Stimulated activated CD4-positive, alpha-beta T cell treated with anti-CD3 and anti-CD28 coated beads, Interleukin-15, amount 100 ng/mL, for 48 hours (primary cell): Measurements from ENCODE around the gene ADA.

Source experiments
- DNase-seq, 2 donors: peaks; one replicate each; pipeline ENCODE4 v3.0.0-alpha.2; 2020; ENCODE audit warnings: low read depth in 2 of 2

Gene ADA

GRCh38 chr20:44624152-44624551 lies 27.3 kb downstream of the ADA start:
- no peak for DNase-seq

DNA sequence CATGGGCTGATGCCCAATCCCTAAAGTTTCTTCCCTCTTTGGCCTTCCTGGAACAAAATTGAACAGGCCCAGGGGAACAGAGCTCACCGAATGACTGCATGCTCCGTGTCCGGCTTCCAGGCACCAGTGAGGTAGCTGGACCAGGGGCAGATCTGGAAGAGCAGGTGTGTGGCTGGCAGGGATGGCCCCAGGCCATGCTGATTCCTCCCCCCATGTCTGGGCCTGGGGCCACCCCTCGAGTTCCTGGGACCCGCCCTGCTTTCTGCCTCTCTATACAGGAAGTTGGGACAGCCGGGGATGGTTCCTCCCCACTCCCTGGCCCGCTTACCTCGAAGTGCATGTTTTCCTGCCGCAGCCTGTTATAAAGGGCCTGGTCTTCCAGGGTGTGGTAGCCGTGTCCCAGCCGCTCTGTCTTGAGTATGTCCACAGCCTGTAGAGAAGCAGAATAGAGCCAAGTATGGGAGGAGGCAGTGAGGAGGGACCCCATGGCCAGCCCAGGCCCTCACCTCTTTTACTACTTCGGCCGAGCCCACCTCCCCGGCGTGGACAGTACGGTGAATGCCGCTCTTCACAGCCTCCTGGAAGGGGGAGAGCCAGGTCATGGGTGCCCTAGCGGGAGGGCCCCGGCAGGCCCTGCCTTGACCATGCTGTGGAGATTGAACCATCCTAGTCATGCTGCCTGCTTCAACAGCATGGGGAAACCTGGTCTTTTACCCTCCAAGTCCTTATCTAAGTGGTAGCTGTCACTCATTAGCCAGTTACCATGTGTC lies 28.8 kb downstream of the ADA start:
- DNase-seq: no peak

GRCh38 chr20:44621939-44622338 lies 29.6 kb downstream of the ADA start:
- no peak for DNase-seq

DNA sequence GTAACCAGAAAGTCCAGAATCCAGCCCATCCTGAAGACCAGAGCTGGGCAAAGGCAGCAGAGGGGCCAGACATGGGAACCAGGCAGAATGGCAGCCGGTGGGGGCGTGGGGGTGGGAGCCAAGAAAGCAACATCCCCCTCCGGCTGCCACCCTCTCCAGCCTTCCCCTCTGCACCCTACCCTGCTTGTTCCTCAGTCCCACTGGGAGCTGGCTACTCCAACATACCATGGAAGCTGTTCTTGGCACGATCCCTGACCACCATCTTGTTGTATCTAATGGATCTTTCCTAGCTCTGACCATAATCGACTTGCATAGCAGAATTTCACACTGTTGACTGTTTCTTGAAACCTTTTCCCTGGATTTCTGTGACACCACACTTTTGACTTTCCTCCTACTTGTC lies 30.2 kb downstream of the ADA start:
- DNase-seq: no peak

GRCh38 chr20:44620030-44620429 lies 31.5 kb downstream of the ADA start:
- DNase-seq: no peak

DNA sequence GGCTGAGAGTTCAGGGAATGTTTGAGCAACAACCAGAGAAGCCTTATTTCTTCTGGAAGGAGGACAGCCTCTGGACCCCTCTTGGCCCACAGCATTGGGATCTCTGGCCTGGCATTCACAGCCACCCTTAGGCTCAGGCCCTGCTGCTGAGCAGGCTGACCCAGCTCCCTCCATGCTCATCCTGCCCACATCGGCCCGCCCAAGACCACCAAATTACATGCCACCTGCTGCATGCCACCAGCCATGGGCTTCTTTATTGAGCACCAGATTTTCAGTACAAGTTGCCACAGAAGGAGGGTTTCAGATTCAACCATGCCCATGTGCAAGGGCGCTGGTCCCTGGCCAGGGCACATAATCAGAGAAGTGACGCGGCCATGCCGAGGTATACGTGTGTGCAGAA lies 32.2 kb downstream of the ADA start:
- no peak for DNase-seq

DNA sequence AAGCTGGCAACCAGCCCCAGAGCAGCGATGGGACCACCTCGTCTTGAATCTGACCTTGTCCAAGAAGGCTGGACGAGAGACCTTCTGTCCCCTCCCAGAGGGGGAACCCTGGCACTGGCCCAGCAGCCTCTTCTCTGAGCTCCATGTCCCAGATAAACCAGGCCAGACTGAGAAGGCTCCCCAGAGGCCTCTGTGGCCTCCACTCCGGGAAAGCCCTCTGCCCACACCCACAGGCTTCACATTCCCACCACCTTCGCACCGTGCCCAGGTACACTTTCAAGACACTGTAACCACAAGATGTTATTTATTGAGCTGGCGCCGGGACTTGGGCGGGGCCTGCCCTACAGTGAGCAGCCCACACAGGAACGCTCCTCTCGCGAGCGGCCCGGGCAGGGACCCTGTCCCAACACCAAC lies 33.2 kb downstream of the ADA start:
- no peak for DNase-seq

GRCh38 chr20:44616604-44616964 lies 34.9 kb downstream of the ADA start:
- no peak for DNase-seq

GRCh38 chr20:44615876-44616603 lies 35.5 kb downstream of the ADA start:
- no peak for DNase-seq

- DNase-seq: no peak
Observed at GRCh38 chr20:44615169-44615791, 36.2 kb downstream of the ADA start.

- no peak for DNase-seq
Observed at GRCh38 chr20:44614525-44614924, 37.0 kb downstream of the ADA start.

GRCh38 chr20:44613575-44613974 lies 37.9 kb downstream of the ADA start:
- no peak for DNase-seq

DNA sequence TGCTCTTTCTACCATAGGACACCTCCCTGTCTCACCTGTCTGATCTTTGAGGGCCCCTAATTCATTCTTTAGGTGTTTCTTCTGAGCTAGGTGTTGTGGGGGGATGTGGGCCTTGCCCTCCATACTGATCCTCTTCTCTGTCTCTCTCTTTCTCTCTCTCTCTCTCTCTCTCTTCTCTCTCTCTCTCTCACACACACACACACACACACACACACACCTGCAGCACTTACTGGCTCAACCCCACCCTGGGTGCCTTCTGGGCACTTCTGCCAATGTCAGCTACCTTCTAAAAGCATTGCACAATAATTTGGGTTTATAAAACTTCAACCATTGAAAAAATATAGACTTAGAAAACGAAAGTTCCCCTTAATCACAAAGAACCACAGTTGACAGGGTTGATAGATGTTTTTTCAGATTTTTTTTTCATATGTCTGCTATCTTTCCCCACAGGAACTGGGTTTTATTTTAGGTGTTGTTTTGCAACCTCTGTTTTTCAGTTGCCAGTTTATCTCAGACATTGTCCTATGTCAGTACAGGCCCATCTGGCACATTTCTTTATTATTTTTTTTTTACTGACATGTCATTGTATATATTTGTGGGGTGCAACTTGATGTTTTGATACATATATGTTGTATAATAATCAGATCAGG lies 41.1 kb downstream of the ADA start:
- DNase-seq: no peak

DNA sequence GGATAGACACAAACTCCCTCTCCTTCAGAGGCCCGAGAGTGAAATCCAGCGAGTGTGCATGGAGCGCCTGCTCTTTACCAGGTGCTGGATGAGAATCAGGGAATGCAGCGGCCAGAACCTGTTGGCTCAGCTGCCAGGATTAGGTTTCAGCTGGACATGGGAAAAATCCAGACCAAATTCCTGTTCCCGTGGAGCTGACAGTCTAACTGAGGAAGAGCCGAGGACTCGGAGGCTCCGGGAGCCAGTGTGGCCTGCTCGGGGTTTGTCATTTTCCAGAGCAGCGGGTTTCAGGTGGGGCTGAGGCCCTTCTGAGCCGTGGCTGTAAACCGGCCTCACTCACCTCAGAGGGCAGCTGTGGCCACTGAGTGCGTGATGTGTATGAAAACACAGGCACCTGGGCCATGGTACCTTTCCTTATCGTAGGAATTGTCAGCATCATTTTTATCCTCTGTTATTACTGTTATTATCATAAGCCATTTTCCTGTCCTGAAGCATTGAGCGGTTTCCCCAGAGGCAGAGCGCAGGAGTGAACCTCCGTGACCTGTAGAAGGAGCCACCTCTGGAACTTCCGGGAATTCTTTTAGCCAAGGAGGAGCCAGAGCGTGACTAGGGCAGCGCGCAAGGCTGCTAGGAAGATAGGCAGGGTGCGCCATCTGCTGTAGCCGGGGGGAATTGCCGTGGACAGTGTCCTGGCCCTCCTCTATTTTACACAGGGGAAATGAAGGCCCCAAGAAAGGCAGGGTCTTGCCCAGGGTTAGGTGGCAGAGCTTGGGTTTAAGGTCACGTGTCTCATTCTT lies 41.8 kb downstream of the ADA start:
- DNase-seq: peak; percentile 49 to 76

- no peak for DNase-seq
Observed at GRCh38 chr20:44609006-44609515, 42.4 kb downstream of the ADA start.

- DNase-seq: no peak
Observed at GRCh38 chr20:44606725-44607441, 44.6 kb downstream of the ADA start.

GRCh38 chr20:44603327-44603726 lies 48.2 kb downstream of the ADA start:
- DNase-seq: no peak

- no peak for DNase-seq
Observed at GRCh38 chr20:44601801-44602204, 49.7 kb downstream of the ADA start.

- no peak for DNase-seq
Observed at GRCh38 chr20:44601236-44601671, 50.2 kb downstream of the ADA start.

DNA sequence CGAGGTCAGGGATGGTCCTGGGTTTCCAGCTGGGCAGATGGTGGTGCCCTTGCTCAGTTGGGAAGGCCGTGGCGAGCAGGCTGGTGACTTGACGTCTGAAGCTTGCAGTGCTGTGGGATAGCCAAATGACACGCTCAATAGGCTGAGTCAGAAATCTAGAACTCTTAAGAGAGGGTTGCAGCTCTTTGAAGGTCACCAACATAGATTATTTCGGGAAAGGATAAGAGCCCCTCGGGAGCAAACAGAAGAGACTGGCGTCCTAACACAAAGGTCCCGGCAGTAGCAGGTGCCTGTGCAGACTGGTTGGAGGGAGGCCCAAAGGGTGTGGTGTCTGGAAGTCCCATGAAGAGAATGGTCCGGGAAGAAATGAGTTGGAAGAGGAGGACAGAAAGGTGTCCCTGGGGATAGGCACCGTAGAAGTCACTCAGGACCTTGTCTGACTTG lies 50.7 kb downstream of the ADA start:
- DNase-seq: no peak

DNA sequence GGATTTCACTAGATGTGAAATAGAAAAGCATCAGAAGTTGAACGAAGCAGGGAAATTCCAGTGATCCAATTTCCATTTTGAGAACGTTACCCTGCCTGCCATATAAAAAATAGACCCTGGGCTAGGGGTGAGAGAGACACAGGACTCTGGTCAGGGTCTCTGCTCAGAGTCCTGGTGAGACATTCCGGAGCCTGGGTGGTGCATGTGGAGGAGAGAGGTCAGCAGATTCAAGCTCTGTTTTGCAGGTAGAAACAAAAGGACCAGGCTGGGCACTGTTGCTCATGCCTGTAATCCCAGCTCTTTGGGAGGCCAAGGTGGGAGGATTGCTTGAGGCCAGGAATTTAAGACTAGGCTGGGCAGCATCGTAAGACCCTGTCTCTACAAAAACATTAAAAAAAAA lies 51.2 kb downstream of the ADA start:
- no peak for DNase-seq
